Gastrocnemius medialis (tissue), 4 donors: ENCODE measurements around the gene BCL2L2. TPM values are rescaled to one million over a fixed set of nuclear protein-coding genes. Genes with fewer than 3 reads are reported as not detected.

Experiments used
- ATAC-seq, 2 donors: fragments of 150-250 bp; one replicate each; pipeline ENCODE4 v1.9.1; 2016
- DNase-seq, 2 donors: peaks; one replicate each; pipeline ENCODE4 v3.0.0-alpha.2; 2019
- H3K27ac ChIP-seq, 4 donors: fragments of 200-600 bp; sonication (generic); 1 replicate in 1 of 4; 2 replicates in 3 of 4; pipeline ENCODE4 v1.5.1; 2016 to 2018; ENCODE audit warnings: mild to moderate bottlenecking in 2 of 4, moderate library complexity in 1 of 4
- H3K27me3 ChIP-seq, 3 donors: fragments of 200-600 bp; sonication (generic) in 2 of 3; 1 replicate in 1 of 3; 2 replicates in 2 of 3; pipeline versions ENCODE4 v1.5.1 to v1.6.0; 2016 to 2019; ENCODE audit warnings: mild to moderate bottlenecking in 1 of 3, moderate library complexity in 1 of 3
- H3K36me3 ChIP-seq, 2 donors: fragments of 200-600 bp; sonication (generic) in 1 of 2; one replicate each; pipeline ENCODE4 v1.5.1; 2017 to 2018
- H3K4me1 ChIP-seq, 2 donors: fragments of 200-600 bp; sonication (generic) in 1 of 2; one replicate each; pipeline ENCODE4 v1.5.1; 2016 to 2017; ENCODE audit warnings: mild to moderate bottlenecking in 2 of 2
- H3K4me3 ChIP-seq, 4 donors: fragments of 200-600 bp; sonication (generic) in 3 of 4; 1 replicate in 1 of 4; 2 replicates in 3 of 4; pipeline ENCODE4 v1.5.1; 2016 to 2019; ENCODE audit warnings: mild to moderate bottlenecking in 2 of 4
- H3K9me3 ChIP-seq, 3 donors: fragments of 200-600 bp; sonication (generic) in 2 of 3; 1 replicate in 1 of 3; 2 replicates in 2 of 3; pipeline ENCODE4 v1.5.1; 2016 to 2019
- POLR2A ChIP-seq, 2 donors: fragments of 450-650 bp; IDR thresholded peaks; one replicate each; pipeline ENCODE4 v1.6.1; 2017; ENCODE audit warnings: antibody characterized with exemption in 2 of 2, mild to moderate bottlenecking in 2 of 2, moderate library complexity in 2 of 2
- in situ Hi-C, 4 donors: fragments of 200-750 bp; cut with MboI; loops; one replicate each; pipeline versions ENCODE4 v1.15.0 to v1.8.0; 2017; ENCODE audit warnings: low sequenced_read_pairs in 4 of 4
- intact Hi-C: fragments of 100-400 bp; cut with DNase I; formaldehyde crosslinking; loops from one replicate; pipeline ENCODE4 v1.15.1; 2023; ENCODE audit warnings: low total_unique reads
- total RNA-seq, 4 donors: library from RNA; depleted of rRNA; stranded (reverse); fragments of >200 nt; gene quantifications; one replicate each; pipeline versions ENCODE4 v1.1.0 to v1.2.3, GENCODE V29; 2016
- TF ChIP-seq, protein P1 (sequence below), 5 experiments: fragments of 450-650 bp in 3 of 5; fragments of 200-600 bp in 2 of 5; sonication (generic) in 2 of 5; IDR thresholded peaks in 4 of 5; conservative IDR thresholded peaks in 1 of 5; 1 replicate in 4 of 5; 2 replicates in 1 of 5; pipeline ENCODE4 v1.5.1; 2016 to 2019; ENCODE audit warnings: antibody characterized with exemption in 5 of 5, mild to moderate bottlenecking in 3 of 5, moderate library complexity in 3 of 5

Gene BCL2L2
- total RNA-seq, 4 donors from 2014 or later: 13.4 to 24.9 (median 23.8) TPM

GRCh38 chr14:23335623-23336022, 29.0 kb downstream of the BCL2L2 start:
- H3K4me3 ChIP-seq: no peak overlapping the region
- DNase-seq: no peak
- TF ChIP-seq, protein P1, sequence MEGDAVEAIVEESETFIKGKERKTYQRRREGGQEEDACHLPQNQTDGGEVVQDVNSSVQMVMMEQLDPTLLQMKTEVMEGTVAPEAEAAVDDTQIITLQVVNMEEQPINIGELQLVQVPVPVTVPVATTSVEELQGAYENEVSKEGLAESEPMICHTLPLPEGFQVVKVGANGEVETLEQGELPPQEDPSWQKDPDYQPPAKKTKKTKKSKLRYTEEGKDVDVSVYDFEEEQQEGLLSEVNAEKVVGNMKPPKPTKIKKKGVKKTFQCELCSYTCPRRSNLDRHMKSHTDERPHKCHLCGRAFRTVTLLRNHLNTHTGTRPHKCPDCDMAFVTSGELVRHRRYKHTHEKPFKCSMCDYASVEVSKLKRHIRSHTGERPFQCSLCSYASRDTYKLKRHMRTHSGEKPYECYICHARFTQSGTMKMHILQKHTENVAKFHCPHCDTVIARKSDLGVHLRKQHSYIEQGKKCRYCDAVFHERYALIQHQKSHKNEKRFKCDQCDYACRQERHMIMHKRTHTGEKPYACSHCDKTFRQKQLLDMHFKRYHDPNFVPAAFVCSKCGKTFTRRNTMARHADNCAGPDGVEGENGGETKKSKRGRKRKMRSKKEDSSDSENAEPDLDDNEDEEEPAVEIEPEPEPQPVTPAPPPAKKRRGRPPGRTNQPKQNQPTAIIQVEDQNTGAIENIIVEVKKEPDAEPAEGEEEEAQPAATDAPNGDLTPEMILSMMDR (IDR thresholded peaks at IDR 0.05 in 4 of 5, conservative IDR thresholded peaks at IDR 0.05 in 1 of 5): no peak
- no peak for TF ChIP-seq POLR2A (IDR thresholded peaks at IDR 0.05)
- no peaks in the 10 kb centered on the region for H3K36me3 ChIP-seq
- H3K27ac ChIP-seq: no peak overlapping the region
- no peaks in the 10 kb centered on the region for H3K27me3 ChIP-seq
- H3K4me1 ChIP-seq: no peaks in the 10 kb centered on the region
- no peaks in the 10 kb centered on the region for H3K9me3 ChIP-seq
- in situ Hi-C loops (loop anchor here in 2 of 4 donors (10.0 to 25.0 kb wide), 2 partner anchors 49 to 227 kb away; partner anchors contain the start of genes AP1G2 (in 1 of the 2), THTPA (in 1 of the 2) and ZFHX2 (in 1 of the 2)), intact Hi-C loops (no loop called here)
- ATAC-seq: no peak

DNA sequence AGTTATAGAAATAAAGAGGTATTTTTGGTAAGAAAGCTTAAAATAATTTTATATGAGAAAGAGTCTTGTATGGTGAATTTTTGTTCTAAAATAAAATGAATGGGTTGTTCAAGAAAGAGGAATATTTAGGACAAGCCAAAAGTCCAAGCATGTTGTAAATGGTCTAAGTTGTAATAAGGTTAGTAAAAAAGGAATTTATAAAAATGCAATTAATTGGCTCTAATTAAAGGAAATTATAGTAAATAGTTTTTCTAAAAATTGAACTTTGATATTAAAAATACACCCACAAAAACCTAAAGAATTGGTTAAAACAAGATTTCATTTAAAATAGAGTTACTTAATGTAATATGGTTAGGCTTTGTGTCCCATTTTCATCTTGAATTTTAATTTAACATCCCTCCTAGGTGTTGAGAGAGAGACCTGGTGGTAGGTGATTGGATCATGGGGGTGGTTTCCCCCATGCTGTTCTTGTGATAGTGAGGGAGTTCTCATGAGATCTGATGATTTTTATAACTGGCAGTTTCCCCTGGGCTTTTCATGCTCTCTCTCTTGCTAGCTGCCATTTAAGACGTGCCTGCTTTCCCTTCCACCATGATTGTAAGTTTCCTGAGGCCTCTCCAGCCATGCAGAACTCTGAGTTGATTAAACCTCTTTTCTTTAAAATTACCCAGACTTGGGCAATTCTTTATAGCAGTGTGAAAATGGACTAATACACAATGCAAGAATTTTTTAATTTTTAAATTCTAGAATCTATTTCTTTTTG, 33.1 kb downstream of the BCL2L2 start:
- Histone ChIP-seq H3K36me3 (no peaks in the 10 kb centered on the region), H3K27ac (no peak overlapping the region), H3K27me3 (no peaks in the 10 kb centered on the region), H3K4me1 (no peaks in the 10 kb centered on the region), H3K9me3 (no peaks in the 10 kb centered on the region), H3K4me3 (no peak overlapping the region)
- no peak for TF ChIP-seq POLR2A (IDR thresholded peaks at IDR 0.05)
- TF ChIP-seq, protein P1 (IDR thresholded peaks at IDR 0.05 in 4 of 5, conservative IDR thresholded peaks at IDR 0.05 in 1 of 5): no peak
- ATAC-seq (no peak), DNase-seq (no peak)
- in situ Hi-C loops (loop anchor here in 2 of 4 donors (10.0 to 25.0 kb wide), 2 partner anchors 45 to 223 kb away; partner anchors contain the start of genes AP1G2 (in 1 of the 2), THTPA (in 1 of the 2) and ZFHX2 (in 1 of the 2)), intact Hi-C loops (no loop called here)

GRCh38 chr14:23344481-23344880, 37.8 kb downstream of the BCL2L2 start:
- Histone ChIP-seq H3K27ac (no peak overlapping the region), H3K27me3 (no peaks in the 10 kb centered on the region), H3K36me3 (no peaks in the 10 kb centered on the region), H3K4me1 (no peaks in the 10 kb centered on the region), H3K4me3 (no peak overlapping the region), H3K9me3 (no peaks in the 10 kb centered on the region)
- TF ChIP-seq, protein P1 (IDR thresholded peaks at IDR 0.05 in 4 of 5, conservative IDR thresholded peaks at IDR 0.05 in 1 of 5): no peak
- no peak for TF ChIP-seq POLR2A (IDR thresholded peaks at IDR 0.05)
- intact Hi-C loops: no loop called here
- in situ Hi-C loops: loop anchor here in 1 of 4 donors (25.0 kb wide), 1 partner anchor 218 kb away; the partner anchor contains the start of genes AP1G2, THTPA and ZFHX2
- DNase-seq (no peak), ATAC-seq (no peak)

- DNase-seq: no peak
- H3K27me3 ChIP-seq: peaks cover 0 to 4% (median under 1%) of the 10 kb centered on the region in 3 donors
- H3K4me1 ChIP-seq: no peaks in the 10 kb centered on the region
- H3K36me3 ChIP-seq: no peaks in the 10 kb centered on the region
- no peak overlapping the region for H3K4me3 ChIP-seq
- no peak overlapping the region for H3K27ac ChIP-seq
- no peak for ATAC-seq
- in situ Hi-C loops (loop anchor here in 1 of 4 donors (25.0 kb wide), 1 partner anchor 216 kb away; the partner anchor contains the start of genes AP1G2, THTPA and ZFHX2), intact Hi-C loops (no loop called here)
- TF ChIP-seq, protein P1 (IDR thresholded peaks at IDR 0.05 in 4 of 5, conservative IDR thresholded peaks at IDR 0.05 in 1 of 5): no peak
- no peak for TF ChIP-seq POLR2A (IDR thresholded peaks at IDR 0.05)
- H3K9me3 ChIP-seq: no peaks in the 10 kb centered on the region
Observed at GRCh38 chr14:23345987-23346692, 39.5 kb downstream of the BCL2L2 start.
